MG63 (cell line): Measurements from ENCODE around the gene KRT9. TPM values are rescaled to one million over a fixed set of nuclear protein-coding genes. Genes with fewer than 3 reads are reported as not detected.

Experiments used
- DNase-seq: peaks from one replicate; pipeline ENCODE4 v3.0.0-alpha.2; 2020
- H3K27me3 ChIP-seq: fragments of 250-450 bp; sonication (Bioruptor Pico); 2 replicates; pipeline ENCODE4 v1.5.1; 2020; ENCODE audit warnings: mild to moderate bottlenecking, moderate library complexity
- H3K36me3 ChIP-seq: fragments of 250-450 bp; sonication (Bioruptor Pico); 2 replicates; pipeline ENCODE4 v1.5.1; 2020; ENCODE audit warnings: mild to moderate bottlenecking, moderate library complexity
- H3K4me3 ChIP-seq: fragments of 250-450 bp; sonication (Bioruptor Pico); 2 replicates; pipeline ENCODE4 v1.5.1; 2020; ENCODE audit warnings: mild to moderate bottlenecking, moderate library complexity
- H3K9me3 ChIP-seq: fragments of 250-450 bp; sonication (Bioruptor Pico); 2 replicates; pipeline ENCODE4 v1.5.1; 2020; ENCODE audit warnings: mild to moderate bottlenecking, moderate library complexity
- total RNA-seq: library from RNA; depleted of rRNA; stranded (reverse); fragments of >200 nt; shearing (Covaris generic); gene quantifications from 2 replicates; pipeline ENCODE4 v1.2.3, GENCODE V29; 2014; ENCODE audit warnings: low replicate concordance

Gene KRT9
- total RNA-seq, 1 experiment from 2014 or later = not detected

GRCh38 chr17:41528959-41529353 is 42.9 kb downstream of the KRT9 start:
- Histone ChIP-seq H3K4me3 (no peak overlapping the region), H3K9me3 (no peaks in the 10 kb centered on the region), H3K36me3 (no peaks in the 10 kb centered on the region), H3K27me3 (no peaks in the 10 kb centered on the region)
- DNase-seq = no peak

DNA sequence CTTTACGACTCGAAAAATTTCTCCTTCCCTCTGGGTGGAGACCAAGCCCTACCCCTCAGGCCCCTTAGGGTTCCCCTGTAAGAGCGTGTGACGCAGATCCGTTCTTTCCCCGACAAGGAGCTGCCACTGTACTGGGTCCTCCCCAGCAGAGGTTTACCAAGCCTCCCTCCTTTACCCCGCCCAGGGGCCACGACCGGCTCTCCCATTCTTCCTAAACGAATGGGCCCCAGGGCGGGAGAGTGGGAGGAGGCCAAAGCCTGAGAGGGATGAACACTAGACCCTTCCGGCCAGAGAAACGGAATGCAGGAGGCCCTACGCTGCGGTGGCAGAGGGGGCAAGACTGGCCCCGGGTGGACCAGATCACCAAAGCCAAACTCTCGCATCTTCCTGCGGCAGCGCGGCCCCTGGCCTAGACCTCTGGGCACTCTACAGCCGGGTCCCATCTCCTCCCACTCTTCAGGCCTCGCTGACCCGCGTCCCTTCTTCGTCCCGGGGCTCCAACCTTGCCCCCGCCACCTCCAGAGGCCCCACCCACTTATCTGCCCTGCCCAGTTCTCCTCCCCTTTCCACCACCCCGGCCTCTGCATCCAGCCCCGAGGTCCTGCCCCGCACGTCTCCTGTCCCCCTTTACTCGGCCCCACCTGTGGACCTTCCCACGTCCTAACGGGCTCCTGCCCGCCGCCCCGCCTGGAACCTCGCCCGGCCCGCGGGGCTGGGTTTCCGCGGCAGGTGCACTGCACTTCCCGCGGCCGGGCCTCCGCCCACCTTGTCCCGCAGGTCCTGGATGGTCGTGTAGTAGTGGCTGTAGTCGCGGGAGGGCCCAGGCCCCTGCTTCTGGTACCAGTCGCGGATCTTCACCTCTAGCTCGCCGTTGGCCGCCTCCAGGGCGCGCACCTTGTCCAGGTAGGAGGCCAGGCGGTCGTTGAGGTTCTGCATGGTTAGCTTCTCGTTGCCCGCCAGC is 44.5 kb downstream of the KRT9 start:
- Histone ChIP-seq H3K9me3 (no peaks in the 10 kb centered on the region), H3K27me3 (no peaks in the 10 kb centered on the region), H3K4me3 (no peak overlapping the region), H3K36me3 (no peaks in the 10 kb centered on the region)
- no peak for DNase-seq

DNA sequence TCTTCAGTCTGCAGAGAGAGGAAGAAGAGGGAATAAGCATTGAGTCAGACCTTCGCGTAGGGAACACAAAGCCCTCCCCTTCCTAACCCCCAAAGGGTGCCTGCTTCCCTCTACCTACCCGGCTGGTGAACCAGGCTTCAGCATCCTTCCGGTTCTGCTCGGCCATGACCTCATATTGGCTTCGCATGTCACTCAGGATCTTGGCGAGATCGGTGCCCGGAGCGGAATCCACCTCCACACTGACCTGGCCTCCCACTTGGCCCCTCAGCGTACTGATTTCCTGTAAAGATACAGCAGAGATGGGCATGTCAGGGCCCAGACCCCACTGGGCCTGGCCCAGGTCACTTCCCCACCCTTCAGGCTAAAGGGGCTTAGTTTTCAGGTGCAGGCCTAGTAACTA is 47.6 kb downstream of the KRT9 start:
- Histone ChIP-seq H3K36me3 (no peaks in the 10 kb centered on the region), H3K27me3 (no peaks in the 10 kb centered on the region), H3K4me3 (no peak overlapping the region), H3K9me3 (no peaks in the 10 kb centered on the region)
- no peak for DNase-seq

DNA sequence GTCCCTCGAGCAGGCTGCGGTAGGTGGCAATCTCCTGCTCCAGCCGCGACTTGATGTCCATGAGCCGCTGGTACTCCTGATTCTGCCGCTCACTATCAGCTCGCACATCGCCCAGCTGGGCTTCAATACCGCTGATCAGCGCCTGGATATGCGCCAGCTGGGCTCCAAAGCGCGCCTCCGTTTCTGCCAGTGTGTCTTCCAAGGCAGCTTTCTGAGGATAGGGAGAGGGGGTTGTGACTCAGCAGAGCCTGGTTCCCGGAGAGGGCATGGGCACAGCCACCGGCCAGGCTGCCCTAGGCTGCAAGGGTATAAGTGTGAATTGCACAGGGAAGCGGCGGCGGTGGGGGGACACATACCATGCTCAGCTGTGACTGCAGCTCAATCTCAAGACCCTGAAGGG is 48.1 kb downstream of the KRT9 start:
- Histone ChIP-seq H3K27me3 (no peaks in the 10 kb centered on the region), H3K36me3 (no peaks in the 10 kb centered on the region), H3K9me3 (no peaks in the 10 kb centered on the region), H3K4me3 (peak overlapping the region; percentile 37)
- peak; percentile 95 for DNase-seq

GRCh38 chr17:41523225-41523593 is 48.6 kb downstream of the KRT9 start:
- H3K27me3 ChIP-seq = no peaks in the 10 kb centered on the region
- no peaks in the 10 kb centered on the region for H3K36me3 ChIP-seq
- no peaks in the 10 kb centered on the region for H3K9me3 ChIP-seq
- DNase-seq = no peak
- H3K4me3 ChIP-seq = peak overlapping the region; percentile 37

DNA sequence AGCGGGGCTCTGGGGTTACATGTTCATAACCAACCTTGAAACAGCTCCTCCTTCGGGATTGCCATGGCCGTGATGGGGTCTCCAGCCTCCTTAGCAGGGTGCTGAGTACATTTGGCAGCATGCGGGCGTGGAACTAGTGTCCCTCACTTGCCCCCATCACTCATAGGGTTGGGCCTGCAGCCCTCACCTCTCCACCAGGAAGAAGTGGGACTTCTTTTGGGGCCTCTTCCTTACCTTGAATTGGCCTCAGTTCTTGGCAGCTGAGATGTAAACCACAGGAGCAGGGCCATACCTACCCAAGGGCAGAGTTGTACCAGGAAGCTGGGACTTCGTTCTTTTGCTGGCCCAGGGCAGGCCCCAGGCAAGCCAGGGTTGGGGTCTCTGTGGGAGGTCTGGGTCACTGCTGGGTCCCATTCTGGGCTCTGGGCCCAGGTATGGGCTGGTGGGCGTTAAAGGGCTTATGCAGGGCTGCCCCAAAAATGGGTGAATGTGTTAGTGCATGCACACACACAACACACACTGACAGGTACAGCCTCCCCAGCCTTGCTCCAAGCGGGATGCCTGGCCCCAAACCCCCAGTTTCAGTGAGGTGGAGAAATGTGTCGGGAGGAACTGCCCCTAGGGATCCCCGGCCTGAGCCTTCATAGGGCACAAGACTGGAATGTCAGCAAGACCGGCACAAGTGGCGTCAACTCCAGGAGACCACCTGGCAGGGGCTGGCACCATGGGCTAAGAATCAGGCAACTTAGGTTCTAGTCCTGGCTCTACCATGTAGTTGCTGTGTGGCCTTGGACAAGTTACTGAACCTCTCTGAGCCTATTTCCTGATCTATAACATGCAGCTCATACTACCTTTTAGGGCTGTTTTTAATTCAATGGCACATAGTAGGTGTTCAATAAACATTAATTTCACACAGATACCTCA is 49.3 kb downstream of the KRT9 start:
- no peaks in the 10 kb centered on the region for H3K9me3 ChIP-seq
- no peak overlapping the region for H3K4me3 ChIP-seq
- no peaks in the 10 kb centered on the region for H3K27me3 ChIP-seq
- H3K36me3 ChIP-seq = 0 out of 2 replicates have a peak, but pooled peaks cover 2% of the 10 kb centered on the region
- DNase-seq = no peak

GRCh38 chr17:41521574-41522261 is 50.1 kb downstream of the KRT9 start:
- DNase-seq = peak; percentile 87
- H3K36me3 ChIP-seq = peaks cover 6% of the 10 kb centered on the region
- H3K4me3 ChIP-seq = no peak overlapping the region
- H3K9me3 ChIP-seq = no peaks in the 10 kb centered on the region
- H3K27me3 ChIP-seq = no peaks in the 10 kb centered on the region

- Histone ChIP-seq H3K4me3 (no peak overlapping the region), H3K27me3 (no peaks in the 10 kb centered on the region), H3K36me3 (peaks cover 14% of the 10 kb centered on the region), H3K9me3 (no peaks in the 10 kb centered on the region)
- DNase-seq = peak; percentile 95
These were observed 50.9 kb downstream of the KRT9 start for GRCh38 chr17:41520821-41521521.

DNA sequence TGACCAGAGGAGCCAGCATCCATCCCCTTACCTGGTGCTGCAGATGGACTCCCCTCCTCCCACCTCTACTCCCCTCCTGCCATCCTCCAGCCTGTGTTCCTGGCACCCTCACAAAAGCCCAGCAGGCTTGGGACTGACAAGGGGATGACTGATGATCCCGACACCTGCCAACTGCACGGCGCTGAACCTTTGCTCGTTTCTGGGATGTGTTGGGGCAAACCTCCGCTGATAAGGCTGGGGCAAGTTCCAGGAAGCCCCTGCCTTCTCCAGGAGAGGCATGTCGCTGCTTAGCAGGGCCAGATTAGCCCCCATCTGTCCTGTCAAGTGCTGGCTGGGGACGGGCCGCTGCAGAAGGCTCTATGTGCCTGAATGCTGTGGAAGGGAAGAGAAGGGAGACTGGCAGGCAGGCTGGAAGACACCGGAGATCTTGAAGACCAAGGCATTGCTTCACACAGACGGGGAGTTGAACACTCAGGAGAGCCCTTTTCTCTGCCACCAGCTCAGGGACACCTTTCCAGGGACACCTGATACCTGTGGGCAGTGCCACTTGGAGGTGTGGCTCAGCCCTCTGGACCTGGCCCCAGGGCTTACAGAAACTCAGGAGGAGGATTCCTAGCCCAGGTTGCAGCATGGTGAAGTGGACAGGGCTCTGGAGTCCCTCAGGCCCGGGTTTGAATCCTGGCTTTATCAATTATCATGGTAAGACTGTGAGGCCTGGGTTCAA is 52.2 kb downstream of the KRT9 start:
- no peaks in the 10 kb centered on the region for H3K27me3 ChIP-seq
- peaks cover 27% of the 10 kb centered on the region for H3K36me3 ChIP-seq
- H3K4me3 ChIP-seq = no peak overlapping the region
- no peaks in the 10 kb centered on the region for H3K9me3 ChIP-seq
- peak; percentile 85 for DNase-seq

- DNase-seq = peak; percentile 89
- no peaks in the 10 kb centered on the region for H3K9me3 ChIP-seq
- peaks cover 33% of the 10 kb centered on the region for H3K36me3 ChIP-seq
- no peaks in the 10 kb centered on the region for H3K27me3 ChIP-seq
- peak within 1 kb of the TSS; percentile 31 for H3K4me3 ChIP-seq
These were observed 52.9 kb downstream of the KRT9 start, which contains the start of gene KRT15 for GRCh38 chr17:41518789-41519449. KRT15 (minus strand) TSS chr17:41518890; CDS start chr17:41518827, 63 bp downstream.

GRCh38 chr17:41518031-41518430 is 53.8 kb downstream of the KRT9 start:
- peaks cover 40% of the 10 kb centered on the region for H3K36me3 ChIP-seq
- DNase-seq = no peak

GRCh38 chr17:41516830-41517283 is 55.0 kb downstream of the KRT9 start:
- H3K36me3 ChIP-seq = peaks cover 43% of the 10 kb centered on the region
- DNase-seq = no peak
- no peaks in the 10 kb centered on the region for H3K27me3 ChIP-seq
- peak overlapping the region; percentile 31 for H3K4me3 ChIP-seq
- no peaks in the 10 kb centered on the region for H3K9me3 ChIP-seq

More at GRCh38 chr17:41518031-41518430, 53.8 kb downstream of the KRT9 start:
- H3K4me3 ChIP-seq = peak overlapping the region; percentile 31
- H3K27me3 ChIP-seq = no peaks in the 10 kb centered on the region
- H3K9me3 ChIP-seq = no peaks in the 10 kb centered on the region

DNA sequence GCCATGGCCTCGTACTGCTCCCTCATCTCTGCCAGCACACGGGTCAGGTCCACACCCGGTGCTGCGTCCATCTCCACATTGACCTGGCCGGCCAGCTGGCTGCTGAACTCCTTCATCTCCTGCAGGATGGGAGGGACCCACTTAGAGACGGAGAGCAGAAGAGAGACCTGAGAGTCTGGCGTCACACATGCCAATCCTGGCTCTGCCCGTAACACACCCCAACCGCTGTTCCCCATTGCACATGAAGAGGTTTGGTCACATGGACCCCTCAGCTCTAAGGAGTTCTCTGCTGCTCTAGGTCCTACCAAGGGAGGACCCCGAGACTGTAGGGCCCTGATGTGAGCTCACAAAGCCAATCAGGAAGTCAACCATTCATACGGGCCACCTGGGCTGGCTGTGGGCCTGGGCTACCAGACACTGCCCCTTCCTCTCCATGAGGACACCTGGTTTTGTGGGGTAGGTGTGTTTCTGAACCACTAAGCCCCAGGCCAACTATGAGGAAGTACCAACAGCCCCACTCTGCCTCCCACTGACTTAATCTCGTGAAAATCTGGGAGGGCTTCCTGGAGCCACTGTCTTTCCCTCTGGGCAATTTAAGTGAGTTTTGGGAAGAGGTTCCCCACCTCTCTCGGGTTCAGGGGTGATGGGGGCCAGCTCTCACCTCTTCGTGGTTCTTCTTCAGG is 55.6 kb downstream of the KRT9 start:
- DNase-seq = no peak
- H3K27me3 ChIP-seq = no peaks in the 10 kb centered on the region
- no peak overlapping the region; the same call in 1 of the 2 replicates for H3K4me3 ChIP-seq
- peaks cover 43% of the 10 kb centered on the region for H3K36me3 ChIP-seq
- no peaks in the 10 kb centered on the region for H3K9me3 ChIP-seq
